Endothelial cell (in vitro differentiated cells): Measurements from ENCODE around the gene MAGI2. TPM values are rescaled to one million over a fixed set of nuclear protein-coding genes. Genes with fewer than 3 reads are reported as not detected.

Experiments
- DNase-seq: peaks from one replicate; pipeline ENCODE4 v3.0.0; 2021; ENCODE audit warnings: low spot score
- H3K27ac Mint-ChIP-seq: one replicate; pipeline ENCODE4 v1.8.0; 2021; ENCODE audit warnings: mixed read lengths, inconsistent platforms; ENCODE audit not compliant: unreplicated experiment
- H3K27me3 Mint-ChIP-seq: one replicate; pipeline ENCODE4 v1.8.0; 2021; ENCODE audit warnings: mild to moderate bottlenecking, moderate library complexity, mixed read lengths, inconsistent platforms; ENCODE audit not compliant: unreplicated experiment
- H3K36me3 Mint-ChIP-seq: one replicate; pipeline ENCODE4 v1.8.0; 2021; ENCODE audit warnings: mild to moderate bottlenecking, low read depth, mixed read lengths, inconsistent platforms; ENCODE audit not compliant: unreplicated experiment
- H3K4me1 Mint-ChIP-seq: one replicate; pipeline ENCODE4 v1.8.0; 2021; ENCODE audit warnings: mild to moderate bottlenecking, mixed read lengths, inconsistent platforms; ENCODE audit not compliant: unreplicated experiment
- H3K4me3 Mint-ChIP-seq: one replicate; pipeline ENCODE4 v1.8.0; 2021; ENCODE audit warnings: mild to moderate bottlenecking, mixed read lengths, inconsistent platforms; ENCODE audit not compliant: unreplicated experiment
- H3K9me3 Mint-ChIP-seq: one replicate; pipeline ENCODE4 v1.8.0; 2021; ENCODE audit warnings: mixed read lengths, inconsistent platforms; ENCODE audit not compliant: unreplicated experiment
- CTCF ChIP-seq: fragments of 200-600 bp; sonication (generic); IDR thresholded peaks from one replicate; pipeline ENCODE4 v1.5.0; 2021; ENCODE audit warnings: antibody characterized with exemption; ENCODE audit not compliant: unreplicated experiment
- total RNA-seq: library from RNA; stranded (reverse); fragmentation: NEBNext Ultra II Directional; extraction: Animal tissue kit (Norgen Biotek cat#: 25700); gene quantifications from one replicate; pipeline ENCODE4 v1.2.1, GENCODE V29; 2021; ENCODE audit not compliant: unreplicated experiment

MAGI2 gene
- total RNA-seq, 1 donor from 2014 or later: 6.3 TPM

GRCh38 chr7:78212476-78213060, 1240.9 kb downstream of the MAGI2 start:
- TF ChIP-seq CTCF: no peak
- Mint-ChIP-seq H3K9me3 (no peaks in the 10 kb centered on the region), H3K27me3 (peaks cover 2% of the 10 kb centered on the region), H3K36me3 (no peaks in the 10 kb centered on the region), H3K27ac (no peak overlapping the region), H3K4me1 (no peaks in the 10 kb centered on the region), H3K4me3 (no peak overlapping the region)
- DNase-seq: no peak

- Mint-ChIP-seq H3K27ac (no peak overlapping the region), H3K27me3 (peaks cover 1% of the 10 kb centered on the region), H3K9me3 (no peaks in the 10 kb centered on the region), H3K4me3 (no peak overlapping the region), H3K36me3 (no peaks in the 10 kb centered on the region), H3K4me1 (no peaks in the 10 kb centered on the region)
- no peak for DNase-seq
- TF ChIP-seq CTCF: no peak
These were observed 1246.2 kb downstream of the MAGI2 start for GRCh38 chr7:78207269-78207668.

GRCh38 chr7:78206769-78207168, 1246.7 kb downstream of the MAGI2 start:
- DNase-seq: no peak
- H3K36me3 Mint-ChIP-seq: no peaks in the 10 kb centered on the region
- no peaks in the 10 kb centered on the region for H3K4me1 Mint-ChIP-seq
- no peaks in the 10 kb centered on the region for H3K9me3 Mint-ChIP-seq
- H3K27me3 Mint-ChIP-seq: no peaks in the 10 kb centered on the region
- no peak overlapping the region for H3K4me3 Mint-ChIP-seq
- TF ChIP-seq CTCF: no peak
- H3K27ac Mint-ChIP-seq: no peak overlapping the region

GRCh38 chr7:78203042-78203720, 1250.3 kb downstream of the MAGI2 start:
- Mint-ChIP-seq H3K4me3 (no peak overlapping the region), H3K9me3 (no peaks in the 10 kb centered on the region), H3K4me1 (no peaks in the 10 kb centered on the region), H3K27ac (no peak overlapping the region), H3K36me3 (no peaks in the 10 kb centered on the region), H3K27me3 (no peaks in the 10 kb centered on the region)
- no peak for TF ChIP-seq CTCF
- no peak for DNase-seq

- no peaks in the 10 kb centered on the region for H3K4me1 Mint-ChIP-seq
- H3K36me3 Mint-ChIP-seq: no peaks in the 10 kb centered on the region
- DNase-seq: no peak
- TF ChIP-seq CTCF: no peak
- no peak overlapping the region for H3K27ac Mint-ChIP-seq
- no peak overlapping the region for H3K4me3 Mint-ChIP-seq
- H3K9me3 Mint-ChIP-seq: no peaks in the 10 kb centered on the region
- no peaks in the 10 kb centered on the region for H3K27me3 Mint-ChIP-seq
These were observed 1254.7 kb downstream of the MAGI2 start for GRCh38 chr7:78198756-78199155.
